CD1c-positive myeloid dendritic cell (primary cell): Measurements from ENCODE around the gene KRTAP5-3.
A peak's percentile ranks its signal among the peaks of the same experiment; 100 is the strongest.
"Not testable (repeated sequence)": the region's sequence is repeated elsewhere in the genome, so short reads cannot be mapped to it uniquely, and the experiment has no call there.

Source experiments
- DNase-seq: peaks from one replicate; pipeline ENCODE4 v3.0.0-alpha.2; 2016; ENCODE audit errors: extremely low spot score

Gene KRTAP5-3

DNA sequence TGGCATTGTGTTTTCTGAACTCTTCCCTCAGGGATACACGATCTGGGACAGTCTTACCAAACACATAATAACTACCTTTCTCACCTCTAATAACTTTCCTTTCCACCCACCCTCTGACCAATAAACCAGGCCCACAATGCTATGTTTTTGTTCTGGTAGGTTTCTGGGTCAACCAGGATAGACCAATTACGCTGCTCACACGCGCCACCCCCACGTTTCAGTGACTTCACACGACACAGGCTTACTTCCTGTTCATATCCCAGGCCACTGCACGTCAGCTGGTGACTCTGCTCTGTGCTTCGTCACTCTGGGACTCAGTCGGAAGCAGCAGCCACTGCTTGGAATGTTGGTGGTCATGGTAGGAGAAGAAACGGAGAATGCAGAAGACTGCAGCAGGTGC is 11.2 kb upstream of the KRTAP5-3 start:
- DNase-seq: peak; percentile 61

DNA sequence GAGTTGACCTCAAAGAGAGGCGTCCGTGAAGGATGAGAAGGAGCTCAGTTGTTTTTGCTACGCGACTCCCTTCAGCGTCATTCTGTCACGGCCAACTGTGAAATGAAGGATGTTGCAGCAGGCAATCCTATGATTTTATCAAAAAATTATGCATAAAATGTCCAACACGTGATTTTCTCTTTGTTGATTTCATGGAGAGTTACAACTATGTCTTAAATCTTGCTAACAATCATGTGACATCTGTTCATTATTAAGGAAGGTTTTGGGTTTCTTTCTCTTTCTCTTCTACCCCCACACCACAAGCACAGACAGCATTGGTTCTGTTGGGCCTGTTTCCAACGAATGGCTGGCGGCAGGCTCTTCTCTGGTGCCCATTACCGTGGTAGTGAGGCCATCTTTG is 10.0 kb upstream of the KRTAP5-3 start:
- DNase-seq: no peak

DNA sequence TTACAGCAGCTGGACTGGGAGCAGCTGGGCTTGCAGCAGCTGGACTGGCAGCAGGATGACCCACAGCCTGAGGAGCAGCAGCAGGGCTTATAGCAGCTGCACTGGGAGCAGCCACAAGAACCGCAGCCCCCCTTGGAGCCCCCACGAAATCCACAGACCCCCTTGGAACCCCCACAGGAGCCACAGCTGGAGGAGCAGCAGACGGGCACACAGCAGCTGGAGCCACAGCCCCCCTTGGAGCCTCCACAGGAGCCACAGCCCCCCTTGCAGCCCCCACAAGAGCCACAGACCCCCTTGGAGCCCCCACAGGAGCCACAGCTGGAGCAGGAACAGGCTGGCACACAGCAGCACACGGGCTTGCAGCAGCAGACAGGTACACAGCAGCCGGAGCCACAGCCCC is 362 bp downstream of the KRTAP5-3 start:
- not testable (repeated sequence) for DNase-seq

DNA sequence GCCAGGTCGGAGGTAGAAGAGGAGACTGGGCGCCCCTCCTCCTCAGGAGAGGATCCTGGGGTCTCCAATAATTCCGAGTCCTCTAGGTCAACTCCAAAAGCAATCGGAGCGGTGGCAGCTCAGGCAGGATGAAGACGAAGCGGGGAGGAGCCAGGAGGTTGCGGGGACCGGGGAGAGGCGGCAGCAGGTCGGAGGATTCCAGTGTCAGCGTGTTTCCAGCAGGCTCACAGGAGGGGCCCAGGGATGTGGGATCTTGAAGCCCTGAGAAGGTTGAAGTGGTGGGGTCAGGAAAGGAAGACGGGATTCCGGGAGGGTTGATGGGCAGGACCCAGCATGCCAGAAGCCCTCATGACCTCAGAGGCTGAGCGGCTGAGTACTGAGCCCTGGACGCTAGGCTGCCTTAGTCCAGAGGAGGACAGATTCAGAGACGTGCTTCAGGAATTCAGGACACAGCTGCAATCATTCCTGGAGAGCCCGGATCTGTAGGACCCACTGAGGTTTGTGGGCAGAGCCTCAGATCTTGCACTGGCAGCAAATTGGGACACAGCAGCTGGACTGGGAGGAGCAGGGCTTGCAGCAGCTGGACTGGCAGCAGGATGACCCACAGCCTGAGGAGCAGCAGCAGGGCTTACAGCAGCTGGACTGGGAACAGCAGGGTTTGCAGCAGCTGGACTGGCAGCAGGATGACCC is 962 bp downstream of the KRTAP5-3 start:
- not testable (repeated sequence) for DNase-seq

DNA sequence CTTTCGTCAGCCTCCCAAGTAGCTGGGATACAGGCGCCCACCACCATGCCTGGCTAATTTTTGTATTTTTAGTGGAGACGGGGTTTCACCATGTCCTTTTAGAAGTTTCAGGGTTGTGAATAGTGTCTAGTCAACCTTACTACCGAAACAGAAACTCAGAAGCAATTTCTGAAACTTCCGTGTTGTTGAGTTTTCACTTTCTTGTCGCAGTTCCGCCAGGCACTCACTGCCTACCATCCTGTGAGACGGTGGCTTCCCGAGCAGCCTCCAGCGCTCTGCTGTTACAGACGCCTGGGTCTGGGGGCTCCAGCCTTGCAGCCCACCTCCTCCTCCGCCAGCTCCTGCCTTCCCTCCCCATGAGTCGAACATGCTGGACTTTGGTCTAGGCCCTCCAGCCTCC is 2.3 kb downstream of the KRTAP5-3 start:
- DNase-seq: not testable (repeated sequence)

DNA sequence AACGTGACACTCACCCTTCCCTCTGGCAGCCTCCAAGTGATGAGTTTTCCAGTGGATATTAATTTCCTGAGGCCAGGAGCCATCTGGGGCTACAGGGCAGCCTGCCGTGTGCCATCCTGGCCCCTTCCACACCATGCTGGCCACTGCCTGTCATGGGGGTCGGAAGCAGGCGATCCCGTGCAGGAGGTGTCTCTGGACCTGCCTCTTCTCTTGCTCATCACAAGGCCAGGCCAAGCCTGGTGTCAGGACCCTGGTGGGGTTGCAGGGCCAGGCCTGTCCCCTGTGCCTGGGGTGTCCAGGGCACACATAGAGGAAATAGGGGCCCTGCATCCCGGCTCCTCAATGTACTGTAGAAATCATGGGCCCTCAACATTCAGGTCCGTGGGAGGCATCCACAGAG is 3.6 kb downstream of the KRTAP5-3 start:
- no peak for DNase-seq

DNA sequence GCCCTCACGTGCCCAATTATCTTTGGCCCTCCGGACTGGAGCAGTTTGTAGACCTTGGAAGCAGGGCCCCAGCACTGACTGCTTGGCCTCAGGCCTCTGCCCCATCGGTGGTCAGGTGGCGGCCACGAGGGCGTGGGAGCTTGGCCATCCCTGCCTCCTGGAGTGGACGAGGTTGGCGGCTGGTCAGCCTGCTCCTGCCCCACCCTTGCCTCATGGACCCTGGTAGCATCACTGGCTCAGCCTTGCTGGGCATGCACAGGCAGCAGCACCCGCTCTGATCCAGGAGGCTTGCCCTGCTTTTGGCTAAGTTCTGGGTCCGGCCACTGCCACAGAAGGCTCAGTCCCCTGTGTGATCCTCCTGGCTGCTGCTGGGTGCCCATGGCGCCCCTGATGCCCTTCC is 4.1 kb downstream of the KRTAP5-3 start:
- DNase-seq: no peak

DNA sequence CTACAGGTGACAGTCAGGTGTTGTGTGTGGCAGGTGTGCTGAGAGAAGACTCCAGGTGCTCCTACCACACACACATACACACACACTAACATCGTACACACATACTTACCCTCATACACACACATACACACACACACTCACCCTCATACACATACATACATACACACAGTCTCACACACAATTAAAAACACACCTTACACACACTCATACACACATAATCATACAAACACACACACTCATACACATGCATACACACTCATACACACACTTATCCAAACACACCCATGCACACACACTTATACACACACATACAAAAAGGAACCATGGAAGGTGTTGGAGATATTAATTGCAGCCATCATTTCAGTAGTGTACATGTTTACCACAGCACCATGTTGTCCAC is 4.6 kb downstream of the KRTAP5-3 start:
- no peak for DNase-seq

DNA sequence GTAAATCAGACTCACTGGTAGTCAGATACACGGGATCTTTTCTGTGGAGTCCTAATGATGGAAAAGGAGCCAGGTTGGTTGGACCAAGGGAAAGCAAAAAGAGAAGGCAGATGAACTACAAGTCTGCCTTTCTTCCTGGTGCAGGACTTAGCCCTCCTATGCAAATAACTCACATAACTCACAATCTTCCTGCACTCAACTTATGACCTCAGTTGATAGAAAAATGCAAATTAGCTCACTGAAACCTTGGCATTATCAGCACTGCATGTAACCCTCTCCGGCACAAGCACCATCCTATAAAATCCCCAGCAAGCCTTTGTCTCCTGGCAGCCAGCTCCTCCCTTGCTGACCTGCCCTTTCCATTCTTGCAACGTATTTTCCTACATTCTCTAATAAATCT is 6.6 kb downstream of the KRTAP5-3 start:
- DNase-seq: not testable (repeated sequence)

DNA sequence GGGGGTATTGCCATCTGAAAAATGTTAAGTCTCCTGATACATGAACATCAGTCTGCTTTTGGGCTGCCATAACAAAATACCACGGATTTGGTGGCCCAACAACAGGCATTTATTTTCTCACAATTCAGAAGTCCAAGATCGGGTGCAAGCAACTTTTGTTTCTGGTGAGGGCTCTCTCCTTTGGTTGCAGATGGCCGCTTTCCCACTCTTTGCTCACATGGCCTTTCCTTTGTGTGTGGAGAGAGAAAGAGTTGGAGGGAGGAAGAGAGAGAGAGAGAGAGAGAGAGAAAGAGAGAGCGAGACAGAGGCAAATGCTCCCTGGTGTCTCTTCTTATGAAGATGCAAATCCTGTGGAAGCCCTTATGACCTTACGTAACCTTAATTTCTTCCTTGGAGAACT is 7.6 kb downstream of the KRTAP5-3 start:
- no peak for DNase-seq

DNA sequence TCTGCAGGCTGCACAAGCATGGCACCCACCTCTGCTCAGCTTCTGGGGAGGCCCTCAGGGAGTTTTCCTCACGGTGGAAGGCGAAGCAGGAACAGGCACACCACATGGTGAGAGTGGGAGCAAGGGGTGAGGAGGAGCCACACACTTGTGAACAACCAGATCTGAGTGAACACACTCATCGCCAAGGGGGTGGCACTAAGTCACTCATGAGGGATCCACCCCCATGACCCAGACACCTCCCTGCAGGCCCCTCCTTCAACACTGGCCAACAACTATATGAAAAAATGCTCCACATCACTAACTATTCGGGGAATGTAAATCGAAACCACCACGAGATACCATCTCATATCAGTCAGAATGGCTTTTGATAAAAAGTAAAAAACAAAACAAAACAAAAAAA is 9.4 kb downstream of the KRTAP5-3 start:
- no peak for DNase-seq

DNA sequence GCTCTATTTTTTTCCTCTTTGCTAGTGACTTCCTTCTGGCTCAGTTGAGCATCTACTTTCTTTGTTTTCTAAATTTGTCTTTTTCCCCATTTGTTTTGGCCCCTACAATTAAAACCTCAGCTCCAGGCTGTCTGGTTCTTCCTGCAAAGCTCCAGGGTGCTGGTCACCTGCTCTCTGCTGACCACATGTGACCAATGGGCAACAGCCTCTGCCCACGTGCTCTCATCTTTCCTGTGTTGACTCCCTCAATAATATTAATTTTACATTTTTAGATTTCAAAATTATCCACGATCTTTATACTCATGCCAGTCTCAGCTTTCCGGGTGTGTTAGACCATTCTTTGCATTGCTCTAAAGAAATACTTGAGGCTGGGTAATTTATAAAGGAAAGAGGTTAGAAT is 9.9 kb downstream of the KRTAP5-3 start:
- not testable (repeated sequence) for DNase-seq

DNA sequence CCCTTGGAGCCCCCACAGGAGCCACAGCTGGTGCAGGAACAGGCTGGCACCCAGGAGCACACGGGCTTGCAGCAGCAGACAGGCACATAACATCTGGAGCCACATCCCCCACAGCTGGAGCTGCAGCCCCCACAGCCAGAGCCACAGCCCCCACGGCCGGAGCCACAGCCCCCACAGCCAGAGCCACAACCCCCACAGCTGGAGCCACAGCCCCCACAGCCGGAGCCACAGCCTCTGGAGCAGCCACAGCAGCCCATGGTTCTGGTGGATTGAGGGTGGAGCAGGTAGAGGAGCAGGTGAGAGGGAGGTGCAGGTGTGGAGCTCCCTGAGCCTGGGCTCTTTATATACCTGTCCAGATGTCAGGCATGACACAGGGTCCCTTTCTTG is 10.3 kb downstream of the KRTAP5-3 start, which contains the start of gene KRTAP5-2:
Gene KRTAP5-2 (minus strand): TSS at position 301 of the 387 bp plus-strand sequence. CDS start 44 bp downstream, at position 257.
- no peak for DNase-seq

DNA sequence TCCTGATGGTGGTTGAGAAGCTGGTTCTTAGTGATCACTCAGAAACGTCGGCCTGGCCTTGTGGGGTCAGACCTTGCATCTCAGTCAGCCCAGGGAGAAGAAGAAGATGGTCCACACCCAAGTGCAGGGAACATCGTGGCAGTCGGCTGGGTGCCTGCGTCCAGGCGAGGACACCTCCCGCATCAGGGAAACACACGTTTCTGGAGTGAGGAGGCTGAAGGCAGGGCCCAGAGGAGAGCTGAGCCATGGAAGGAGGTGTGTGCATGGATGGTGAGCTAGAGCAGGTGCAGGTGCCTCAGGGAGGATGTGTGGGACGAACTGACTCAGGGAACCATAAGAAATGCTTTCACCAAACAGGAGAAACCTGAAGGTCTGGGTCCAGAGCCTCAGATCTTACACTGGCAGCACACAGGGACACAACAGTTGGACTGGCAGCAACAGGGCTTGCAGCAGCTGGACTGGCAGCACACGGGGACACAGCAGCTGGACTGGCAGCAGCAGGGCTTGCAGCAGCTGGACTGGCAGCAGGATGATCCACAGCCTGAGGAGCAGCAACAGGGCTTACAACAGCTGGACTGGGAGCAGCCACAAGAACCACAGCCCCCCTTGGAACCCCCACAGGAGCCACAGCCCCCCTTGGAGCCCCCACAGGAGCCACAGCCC is 10.8 kb downstream of the KRTAP5-3 start:
- no peak for DNase-seq

DNA sequence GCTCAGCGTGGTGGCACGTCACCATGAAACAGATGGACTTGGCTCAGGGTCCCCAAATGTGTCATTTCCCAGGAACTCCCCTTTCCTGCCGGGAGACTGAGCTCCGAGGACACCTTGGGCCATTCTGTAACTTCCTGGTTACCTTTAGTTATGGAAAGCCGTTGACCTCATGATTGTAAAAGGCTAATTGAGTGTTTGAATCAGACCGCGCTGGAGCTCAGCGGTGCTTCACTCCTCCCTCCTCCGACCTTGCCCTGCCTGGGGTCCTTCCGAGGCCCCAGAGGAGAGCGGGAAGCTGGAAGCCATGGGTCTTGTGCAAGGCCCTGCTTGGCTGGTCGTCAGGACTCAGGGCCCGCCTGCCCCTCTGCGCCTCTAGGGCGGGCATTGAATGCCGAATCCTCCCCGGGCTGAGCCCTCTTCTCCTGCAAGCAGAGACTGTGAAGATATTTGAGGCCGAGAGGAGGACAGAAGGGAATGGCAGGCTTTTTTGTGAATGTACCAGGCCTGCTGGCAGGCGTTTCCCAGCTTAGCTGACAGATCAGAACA is 11.6 kb downstream of the KRTAP5-3 start:
- not testable (repeated sequence) for DNase-seq

DNA sequence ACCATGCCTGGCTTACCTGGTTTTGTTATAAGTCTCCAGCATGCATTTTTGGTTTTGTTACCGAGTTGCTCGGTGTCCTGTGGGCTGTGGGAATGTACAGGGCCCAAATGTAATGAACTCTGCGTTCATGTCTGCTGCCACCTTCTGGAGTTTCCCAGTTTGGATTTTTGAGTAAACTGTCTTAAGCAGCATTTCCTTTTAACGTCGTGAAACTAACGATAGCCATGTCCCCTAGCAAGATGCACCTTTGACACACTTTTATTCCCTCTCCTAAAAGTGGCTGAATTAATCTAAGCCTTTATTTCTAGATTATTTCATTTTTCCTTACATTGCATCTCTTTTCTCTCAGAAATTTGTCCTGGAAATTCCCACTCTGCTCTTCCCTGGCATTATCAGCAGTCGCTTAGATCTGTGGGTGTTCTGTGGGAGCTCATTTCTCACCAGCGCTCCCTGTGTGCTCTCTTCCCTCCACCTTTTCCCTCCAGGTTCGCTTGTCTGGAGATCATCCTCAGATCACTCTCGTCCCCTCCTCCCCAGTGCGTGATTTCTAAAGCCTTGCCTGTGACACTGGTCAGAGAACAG is 12.2 kb downstream of the KRTAP5-3 start:
- DNase-seq: not testable (repeated sequence)

DNA sequence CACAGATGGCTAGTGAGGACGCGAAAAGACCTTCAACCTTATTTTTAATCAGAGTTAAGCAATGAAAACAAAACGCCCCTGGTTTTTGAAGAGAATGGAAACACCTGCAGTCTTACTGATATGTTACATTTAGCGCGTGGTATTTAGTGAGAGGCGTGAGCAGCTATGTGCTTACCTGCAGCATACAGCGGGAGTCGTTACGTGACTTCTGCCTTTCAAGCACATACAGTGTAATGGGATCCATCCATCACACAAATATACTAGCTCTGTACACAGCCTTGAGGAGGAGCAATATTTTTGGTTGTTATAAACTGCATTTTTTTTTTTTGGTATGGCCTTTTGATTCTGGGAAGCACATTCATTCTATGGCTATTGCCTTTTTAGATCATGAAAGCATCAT is 15.6 kb downstream of the KRTAP5-3 start:
- DNase-seq: no peak

DNA sequence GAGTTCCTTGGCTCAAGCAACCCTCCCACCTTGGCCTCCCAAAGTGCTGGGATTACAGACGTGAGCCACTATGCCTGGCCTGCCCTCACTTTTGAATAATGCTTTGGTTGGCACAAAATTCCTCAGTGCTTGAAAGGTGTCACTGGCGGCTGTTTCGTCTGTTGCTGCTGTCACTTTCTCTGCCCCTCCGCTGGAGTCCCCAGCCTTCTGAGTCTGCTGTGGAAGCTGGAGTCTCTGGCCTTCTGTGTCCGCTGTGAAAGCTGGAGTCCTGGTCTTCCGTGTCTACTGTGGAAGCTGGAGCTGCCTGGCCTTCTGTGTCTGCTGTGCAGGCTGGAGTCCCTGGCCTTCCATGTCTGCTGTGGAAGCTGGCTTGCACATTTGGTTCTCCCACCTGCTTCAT is 18.3 kb downstream of the KRTAP5-3 start:
- DNase-seq: no peak

DNA sequence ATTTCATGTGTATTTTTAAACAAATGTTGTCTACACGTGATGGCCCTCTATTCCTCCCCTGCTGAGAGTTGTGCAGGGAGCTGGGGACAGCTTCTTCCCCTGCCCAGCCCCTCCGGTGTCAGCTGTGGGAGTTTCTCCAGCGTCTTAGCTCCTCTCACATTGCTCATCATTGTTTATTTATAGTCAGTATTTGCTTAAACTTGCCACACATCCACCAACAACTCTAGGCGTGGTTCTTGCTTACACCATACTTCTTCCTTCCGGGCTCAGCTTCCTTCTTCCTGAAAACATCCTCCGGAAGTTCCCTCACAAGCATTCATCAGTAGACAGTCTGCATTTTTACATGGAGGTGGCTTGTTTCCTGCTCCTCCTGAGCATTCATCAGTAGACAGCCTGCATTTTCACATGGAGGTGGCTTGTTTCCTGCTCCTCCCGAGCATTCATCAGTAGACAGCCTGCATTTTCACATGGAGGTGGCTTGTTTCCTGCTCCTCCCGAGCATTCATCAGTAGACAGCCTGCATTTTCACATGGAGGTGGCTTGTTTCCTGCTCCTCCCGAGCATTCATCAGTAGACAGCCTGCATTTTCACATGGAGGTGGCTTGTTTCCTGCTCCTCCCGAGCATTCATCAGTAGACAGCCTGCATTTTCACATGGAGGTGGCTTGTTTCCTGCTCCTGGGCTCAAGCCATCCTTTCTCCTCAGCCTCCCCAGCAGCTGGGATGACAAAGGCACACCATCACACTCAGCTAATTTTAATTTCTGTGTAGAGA is 18.9 kb downstream of the KRTAP5-3 start:
- DNase-seq: peak; percentile 65

DNA sequence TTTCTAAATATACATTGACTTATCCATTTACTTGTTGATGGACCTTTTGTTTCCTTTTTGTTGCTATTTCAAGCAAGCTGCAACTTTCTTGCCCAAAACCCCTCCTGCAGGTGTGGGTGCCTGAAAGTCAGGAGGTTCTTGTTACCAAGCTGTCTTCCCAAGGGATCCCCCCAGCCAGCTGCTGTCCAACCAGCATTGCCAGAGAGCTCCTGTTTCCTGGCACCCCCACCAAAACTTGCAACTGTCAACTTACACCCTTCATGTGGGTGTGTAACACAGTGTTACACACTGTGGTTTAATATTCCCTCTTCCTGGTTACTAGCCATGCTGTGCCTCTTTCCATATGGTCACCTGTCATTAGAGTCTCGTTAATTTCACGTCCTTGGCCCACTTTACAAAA is 21.6 kb downstream of the KRTAP5-3 start:
- DNase-seq: no peak

DNA sequence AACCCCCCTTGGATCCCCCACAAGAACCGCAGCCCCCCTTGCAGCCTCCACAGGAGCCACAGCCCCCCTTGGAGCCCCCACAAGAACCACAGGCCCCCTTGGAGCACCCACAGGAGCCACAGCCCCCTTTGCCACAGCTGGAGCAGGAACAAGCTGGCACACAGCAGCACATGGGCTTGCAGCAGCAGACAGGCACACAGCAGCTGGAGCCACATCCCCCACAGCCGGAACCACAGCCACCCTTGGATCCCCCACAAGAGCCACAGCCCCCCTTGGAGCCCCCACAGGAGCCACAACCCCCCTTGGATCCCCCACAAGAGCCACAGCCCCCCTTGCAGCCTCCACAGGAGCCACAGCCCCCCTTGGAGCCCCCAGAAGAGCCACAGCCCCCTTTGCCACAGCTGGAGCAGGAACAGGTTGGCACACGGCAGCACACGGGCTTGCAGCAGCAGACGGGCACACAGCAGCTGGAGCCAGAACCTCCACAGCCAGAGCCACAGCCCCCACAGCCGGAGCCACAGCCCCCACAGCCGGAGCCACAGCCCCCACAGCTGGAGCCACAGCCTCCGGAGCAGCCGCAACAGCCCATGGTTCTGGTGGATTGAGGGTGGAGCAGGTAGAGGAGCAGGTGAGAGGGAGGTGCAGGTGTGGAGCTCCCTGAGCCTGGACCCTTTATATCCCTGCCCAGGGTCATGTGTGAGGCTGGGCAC is 23.4 kb downstream of the KRTAP5-3 start, which contains the start of gene KRTAP5-1:
Gene KRTAP5-1 (minus strand): TSS at position 623 of the 710 bp plus-strand sequence. CDS start 34 bp downstream, at position 589.
- not testable (repeated sequence) for DNase-seq
